ES-I3 (cell line): ENCODE measurements around the gene EMX2.
"Not testable (repeated sequence)": the region's sequence is repeated elsewhere in the genome, so short reads cannot be mapped to it uniquely, and the experiment has no call there.

Experiments
- H3K36me3 ChIP-seq: 2 replicates; pipeline ENCODE4 v1.6.1; 2013; ENCODE audit warnings: mild to moderate bottlenecking, low read length, control low read depth, moderate library complexity; ENCODE audit not compliant: insufficient read depth
- H3K4me1 ChIP-seq: 2 replicates; pipeline ENCODE4 v1.6.1; 2013; ENCODE audit warnings: mild to moderate bottlenecking, control low read depth, low read length; ENCODE audit not compliant: insufficient read depth
- H3K9ac ChIP-seq: 2 replicates; pipeline ENCODE4 v1.6.1; 2013; ENCODE audit warnings: low read depth, mild to moderate bottlenecking, low read length, moderate library complexity
- H3K9me3 ChIP-seq: 2 replicates; pipeline ENCODE4 v1.6.1; 2013; ENCODE audit warnings: mild to moderate bottlenecking, low read length, moderate library complexity; ENCODE audit not compliant: control insufficient read depth, insufficient read depth

The EMX2 gene

DNA sequence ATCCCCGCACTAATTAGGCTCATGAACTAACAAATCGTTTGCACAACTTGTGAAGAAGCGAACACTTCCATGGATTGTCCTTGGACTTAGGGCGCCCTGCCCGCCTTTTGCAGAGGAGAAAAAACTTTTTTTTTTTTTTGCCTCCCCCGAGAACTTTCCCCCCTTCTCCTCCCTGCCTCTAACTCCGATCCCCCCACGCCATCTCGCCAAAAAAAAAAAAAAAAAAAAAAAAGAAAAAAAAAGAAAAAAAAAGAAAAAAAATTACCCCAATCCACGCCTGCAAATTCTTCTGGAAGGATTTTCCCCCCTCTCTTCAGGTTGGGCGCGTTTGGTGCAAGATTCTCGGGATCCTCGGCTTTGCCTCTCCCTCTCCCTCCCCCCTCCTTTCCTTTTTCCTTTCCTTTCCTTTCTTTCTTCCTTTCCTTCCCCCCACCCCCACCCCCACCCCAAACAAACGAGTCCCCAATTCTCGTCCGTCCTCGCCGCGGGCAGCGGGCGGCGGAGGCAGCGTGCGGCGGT is at the start of gene EMX2:
TSS of gene EMX2 (plus strand) at position 41 of the 519 bp plus-strand sequence. CDS start 522 bp downstream, outside the sequence.
- Histone ChIP-seq H3K9ac (peak within 1 kb of the TSS; percentile 48; the same call in 1 of the 2 replicates), H3K4me1 (peaks cover under 1% of the 10 kb centered on the region), H3K9me3 (no peaks in the 10 kb centered on the region), H3K36me3 (no peaks in the 10 kb centered on the region)

- Histone ChIP-seq H3K36me3 (no peaks in the 10 kb centered on the region), H3K4me1 (no peaks in the 10 kb centered on the region), H3K9me3 (no peaks in the 10 kb centered on the region), H3K9ac (no peak overlapping the region)
Measured at GRCh38 chr10:117496031-117496430, 46.5 kb upstream of the EMX2 start.

DNA sequence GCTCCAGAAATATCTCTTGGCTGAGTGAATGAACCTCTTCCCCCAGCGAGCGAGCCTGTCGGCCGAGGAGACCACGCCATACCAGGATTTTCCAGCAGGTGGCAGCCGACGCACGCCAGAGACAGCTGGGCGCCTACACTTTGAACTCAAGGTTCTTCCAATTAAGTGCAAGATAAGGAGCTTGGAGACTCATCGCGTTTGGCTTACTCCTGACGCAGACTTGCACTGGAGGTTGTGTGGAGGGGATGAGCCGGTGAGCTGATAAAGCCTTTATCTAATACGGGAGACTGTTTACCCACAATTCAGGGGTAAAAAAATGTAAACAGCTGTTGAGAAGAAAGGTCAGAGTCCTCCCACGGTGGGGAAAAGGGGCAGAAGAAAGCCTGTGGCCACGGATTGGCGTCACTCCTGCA is 45.9 kb upstream of the EMX2 start:
- Histone ChIP-seq H3K4me1 (no peaks in the 10 kb centered on the region), H3K36me3 (no peaks in the 10 kb centered on the region), H3K9ac (no peak overlapping the region), H3K9me3 (no peaks in the 10 kb centered on the region)

GRCh38 chr10:117497736-117498135 is 44.8 kb upstream of the EMX2 start:
- no peak overlapping the region for H3K9ac ChIP-seq
- no peaks in the 10 kb centered on the region for H3K4me1 ChIP-seq
- H3K36me3 ChIP-seq, result no peaks in the 10 kb centered on the region
- no peaks in the 10 kb centered on the region for H3K9me3 ChIP-seq

GRCh38 chr10:117499248-117500105 is 43.1 kb upstream of the EMX2 start:
- Histone ChIP-seq H3K9ac (no peak overlapping the region), H3K36me3 (no peaks in the 10 kb centered on the region)

DNA sequence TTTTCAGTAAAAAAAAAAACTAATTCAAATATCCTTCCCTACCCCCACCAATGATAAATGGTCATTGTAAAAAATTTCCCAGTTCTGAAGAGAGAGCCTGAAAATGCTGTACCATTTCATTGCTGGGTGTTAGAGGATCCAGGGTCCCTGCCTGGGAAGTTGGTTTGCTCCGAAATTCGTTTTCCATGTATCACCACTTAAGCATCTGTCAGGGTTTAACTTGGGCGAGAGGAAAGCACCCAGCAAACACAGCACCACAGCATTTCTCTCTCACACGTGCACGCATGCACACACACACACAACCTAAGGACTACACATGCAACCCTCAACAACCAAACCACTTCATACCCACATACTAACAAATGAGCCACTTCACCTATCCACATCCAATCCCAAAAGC is 42.1 kb upstream of the EMX2 start:
- Histone ChIP-seq H3K9me3 (no peaks in the 10 kb centered on the region), H3K36me3 (no peaks in the 10 kb centered on the region), H3K9ac (no peak overlapping the region), H3K4me1 (0 out of 2 replicates have a peak, but pooled peaks cover 4% of the 10 kb centered on the region)

More at GRCh38 chr10:117499248-117500105, 43.1 kb upstream of the EMX2 start:
- no peaks in the 10 kb centered on the region for H3K9me3 ChIP-seq
- 0 out of 2 replicates have a peak, but pooled peaks cover 4% of the 10 kb centered on the region for H3K4me1 ChIP-seq

GRCh38 chr10:117501460-117502035 is 41.0 kb upstream of the EMX2 start:
- no peaks in the 10 kb centered on the region for H3K9me3 ChIP-seq
- no peaks in the 10 kb centered on the region for H3K36me3 ChIP-seq
- no peak overlapping the region for H3K9ac ChIP-seq
- 0 out of 2 replicates have a peak, but pooled peaks cover 4% of the 10 kb centered on the region for H3K4me1 ChIP-seq

- H3K4me1 ChIP-seq, result 0 out of 2 replicates have a peak, but pooled peaks cover 4% of the 10 kb centered on the region
- no peak overlapping the region for H3K9ac ChIP-seq
- no peaks in the 10 kb centered on the region for H3K9me3 ChIP-seq
- H3K36me3 ChIP-seq, result no peaks in the 10 kb centered on the region
Measured at GRCh38 chr10:117502421-117503243, 39.9 kb upstream of the EMX2 start.

DNA sequence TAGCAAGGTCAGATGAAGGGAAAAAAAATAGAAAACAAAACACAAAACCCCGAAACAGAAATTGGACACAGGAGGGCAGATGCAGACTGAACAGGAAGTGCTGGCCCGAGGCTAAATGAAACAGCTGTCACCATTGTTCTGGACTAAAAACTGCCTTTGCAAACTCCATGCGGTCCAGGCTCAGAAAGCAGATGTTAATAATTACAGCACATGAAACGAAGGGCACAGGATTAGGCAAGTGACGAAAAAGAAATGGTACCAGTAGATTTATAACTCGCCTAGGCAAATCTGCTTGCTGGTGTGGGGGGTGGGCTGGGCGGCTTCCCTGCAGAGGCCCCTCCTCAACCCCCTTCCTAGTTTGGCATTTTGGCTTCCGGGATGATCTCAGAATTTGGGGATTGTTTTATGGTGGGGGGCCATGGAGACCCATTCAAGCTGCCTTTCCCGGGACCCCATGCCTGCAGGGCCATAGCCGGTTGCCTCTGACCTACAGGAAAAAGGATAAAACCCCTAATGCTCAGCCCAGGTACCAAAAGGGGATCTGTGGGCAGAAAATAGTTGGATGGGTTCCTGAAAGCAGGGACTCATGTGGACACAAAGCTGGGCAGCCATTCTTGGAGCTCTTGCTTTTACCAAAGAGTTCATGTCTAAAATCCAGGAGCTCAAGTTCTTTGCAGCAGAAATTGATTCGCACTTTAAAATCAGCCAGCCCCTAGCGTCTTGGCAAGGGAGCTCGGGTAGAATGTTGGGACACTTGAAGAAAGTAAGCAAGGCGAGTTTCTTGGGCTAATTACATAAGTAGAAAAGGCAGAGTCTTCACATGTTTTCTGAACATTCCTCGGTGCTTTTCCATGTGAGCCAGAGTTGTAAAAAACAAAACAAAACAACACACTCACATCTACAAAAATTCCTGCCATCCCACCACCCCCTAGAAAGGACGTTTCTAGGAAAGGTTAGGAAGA is 39.0 kb upstream of the EMX2 start:
- Histone ChIP-seq H3K9me3 (no peaks in the 10 kb centered on the region), H3K36me3 (no peaks in the 10 kb centered on the region), H3K9ac (no peak overlapping the region), H3K4me1 (0 out of 2 replicates have a peak, but pooled peaks cover 4% of the 10 kb centered on the region)

DNA sequence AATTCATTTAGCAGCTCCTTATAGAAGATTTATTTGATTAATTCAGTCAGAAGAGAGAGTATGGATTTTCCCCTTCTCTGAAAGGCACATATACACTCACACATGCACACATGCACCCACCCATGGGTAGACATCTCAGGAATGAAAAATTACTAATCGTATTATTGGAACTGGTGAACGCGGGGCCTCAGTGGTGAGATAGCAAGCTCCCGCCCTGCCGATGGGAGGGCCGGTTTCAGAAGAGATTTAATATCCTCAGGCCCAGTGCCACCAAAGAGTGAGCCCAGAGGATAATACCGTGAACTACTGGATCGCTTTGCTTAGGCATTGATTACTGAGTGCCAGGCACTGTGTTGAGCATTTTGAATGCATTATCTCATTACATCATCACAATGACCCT is 38.0 kb upstream of the EMX2 start:
- 0 out of 2 replicates have a peak, but pooled peaks cover 4% of the 10 kb centered on the region for H3K4me1 ChIP-seq
- H3K36me3 ChIP-seq, result no peaks in the 10 kb centered on the region
- no peak overlapping the region for H3K9ac ChIP-seq
- H3K9me3 ChIP-seq, result no peaks in the 10 kb centered on the region

DNA sequence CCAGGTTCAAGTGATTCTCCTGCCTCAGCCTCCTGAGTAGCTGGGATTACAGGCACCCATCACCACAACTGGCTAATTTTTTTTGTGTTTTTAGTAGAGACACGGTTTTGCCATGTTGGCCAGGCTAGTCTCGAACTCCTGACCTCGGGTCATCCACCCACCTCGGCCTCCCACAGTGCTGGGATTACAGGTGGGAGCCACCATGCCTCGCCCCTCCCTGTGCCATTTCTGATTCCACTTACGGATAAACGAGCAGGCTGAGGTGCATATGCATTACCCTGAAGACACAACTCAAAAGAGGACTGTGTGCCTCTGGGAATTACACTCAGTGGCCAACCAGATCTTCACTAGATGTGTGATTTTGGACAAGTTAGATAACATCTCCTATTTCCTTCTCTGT is 35.5 kb upstream of the EMX2 start:
- not testable (repeated sequence) for H3K4me1 ChIP-seq, H3K9ac ChIP-seq, H3K9me3 ChIP-seq, H3K36me3 ChIP-seq

DNA sequence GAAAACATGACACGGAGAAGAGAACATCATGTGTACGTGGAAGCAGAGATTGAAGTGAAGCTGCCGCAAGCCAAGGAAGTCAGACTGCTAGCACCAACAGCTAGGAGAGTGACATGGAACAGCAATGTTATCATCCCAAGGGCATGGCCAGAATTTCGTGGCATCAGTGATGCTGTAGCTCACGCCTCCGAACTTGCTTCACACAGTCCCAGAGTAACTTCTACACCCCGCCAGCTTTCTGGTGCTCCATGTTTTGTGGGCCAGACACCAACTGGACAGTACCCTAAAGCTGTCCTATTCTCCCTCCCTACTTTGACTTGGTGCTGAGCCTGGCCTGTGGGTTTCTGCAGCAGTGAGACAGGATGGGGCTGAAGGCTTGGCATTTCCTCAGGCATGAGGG is 33.0 kb upstream of the EMX2 start:
- H3K4me1 ChIP-seq, result no peaks in the 10 kb centered on the region
- no peaks in the 10 kb centered on the region for H3K36me3 ChIP-seq
- no peaks in the 10 kb centered on the region for H3K9me3 ChIP-seq
- no peak overlapping the region for H3K9ac ChIP-seq

GRCh38 chr10:117511601-117512390 is 30.8 kb upstream of the EMX2 start:
- Histone ChIP-seq H3K9ac (no peak overlapping the region), H3K9me3 (no peaks in the 10 kb centered on the region), H3K36me3 (no peaks in the 10 kb centered on the region), H3K4me1 (no peaks in the 10 kb centered on the region)
